ENCODE measurements around the gene COA5.

Gene COA5

GRCh38 chr2:98576666-98577312 lies 31.5 kb downstream of the COA5 start:
- no peak overlapping the region for H3K4me3 ChIP-seq (ENCODE audit: low read depth in 1 of 5, low read length in 5 of 5)
- H3K9ac ChIP-seq (ENCODE audit: low read length in 5 of 5): no peak overlapping the region
- H3K4me1 ChIP-seq (ENCODE audit: control insufficient read depth in 5 of 5, insufficient read depth in 5 of 5, low read length in 5 of 5): peaks cover 0 to 7% (median 0%) of the 10 kb centered on the region in 5 donors
- no peaks in the 10 kb centered on the region for H3K9me3 ChIP-seq (ENCODE audit: control insufficient read depth in 5 of 5, low read length in 5 of 5)
- H3K27me3 ChIP-seq (ENCODE audit: control insufficient read depth in 5 of 5, insufficient read depth in 4 of 5, low read length in 5 of 5): no peaks in the 10 kb centered on the region
- H3K36me3 ChIP-seq (ENCODE audit: control insufficient read depth in 5 of 5, insufficient read depth in 5 of 5, low read length in 5 of 5): peaks cover 4 to 95% (median 68%) of the 10 kb centered on the region in 5 donors
- H3K27ac ChIP-seq (ENCODE audit: low read depth, low read length): no peak overlapping the region

DNA sequence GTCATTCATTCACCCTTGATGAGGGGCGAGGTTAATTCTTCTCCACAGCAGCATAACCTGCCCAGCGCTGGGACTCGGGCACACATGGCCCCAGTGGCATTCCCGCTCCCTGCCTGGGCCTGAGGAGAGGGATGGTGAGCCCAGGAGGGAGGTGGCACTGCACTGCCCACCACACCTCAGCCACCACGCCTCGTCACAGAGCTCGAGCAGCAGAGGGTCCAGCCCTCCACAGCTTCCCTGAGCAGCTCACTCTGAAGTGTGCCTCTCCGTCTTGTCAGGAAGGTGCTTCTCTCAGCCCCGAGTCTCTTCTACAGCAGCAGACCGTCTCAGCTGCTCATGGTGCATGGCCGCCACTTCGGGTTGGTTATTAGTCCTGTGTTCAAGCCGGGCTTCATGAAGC lies 34.9 kb downstream of the COA5 start:
- Histone ChIP-seq H3K27ac (ENCODE audit: low read depth, low read length) (no peak overlapping the region), H3K36me3 (ENCODE audit: control insufficient read depth in 5 of 5, insufficient read depth in 5 of 5, low read length in 5 of 5) (peaks cover 4 to 99% (median 84%) of the 10 kb centered on the region in 5 donors)

GRCh38 chr2:98572676-98573075 lies 35.6 kb downstream of the COA5 start:
- no peak overlapping the region for H3K4me3 ChIP-seq (ENCODE audit: low read depth in 1 of 5, low read length in 5 of 5)
- H3K36me3 ChIP-seq (ENCODE audit: control insufficient read depth in 5 of 5, insufficient read depth in 5 of 5, low read length in 5 of 5): peaks cover 4 to 99% (median 84%) of the 10 kb centered on the region in 5 donors
- H3K9me3 ChIP-seq (ENCODE audit: control insufficient read depth in 5 of 5, low read length in 5 of 5): no peaks in the 10 kb centered on the region
- no peak overlapping the region for H3K9ac ChIP-seq (ENCODE audit: low read length in 5 of 5)
- peaks cover 0 to 2% (median 0%) of the 10 kb centered on the region in 5 donors for H3K4me1 ChIP-seq (ENCODE audit: control insufficient read depth in 5 of 5, insufficient read depth in 5 of 5, low read length in 5 of 5)
- no peaks in the 10 kb centered on the region for H3K27me3 ChIP-seq (ENCODE audit: control insufficient read depth in 5 of 5, insufficient read depth in 4 of 5, low read length in 5 of 5)
- no peak overlapping the region for H3K27ac ChIP-seq (ENCODE audit: low read depth, low read length)

More for the DNA sequence above, 34.9 kb downstream of the COA5 start:
- no peak overlapping the region for H3K9ac ChIP-seq (ENCODE audit: low read length in 5 of 5)
- no peaks in the 10 kb centered on the region for H3K27me3 ChIP-seq (ENCODE audit: control insufficient read depth in 5 of 5, insufficient read depth in 4 of 5, low read length in 5 of 5)
- H3K4me3 ChIP-seq (ENCODE audit: low read depth in 1 of 5, low read length in 5 of 5): no peak overlapping the region
- H3K4me1 ChIP-seq (ENCODE audit: control insufficient read depth in 5 of 5, insufficient read depth in 5 of 5, low read length in 5 of 5): no peaks in the 10 kb centered on the region
- no peaks in the 10 kb centered on the region for H3K9me3 ChIP-seq (ENCODE audit: control insufficient read depth in 5 of 5, low read length in 5 of 5)

DNA sequence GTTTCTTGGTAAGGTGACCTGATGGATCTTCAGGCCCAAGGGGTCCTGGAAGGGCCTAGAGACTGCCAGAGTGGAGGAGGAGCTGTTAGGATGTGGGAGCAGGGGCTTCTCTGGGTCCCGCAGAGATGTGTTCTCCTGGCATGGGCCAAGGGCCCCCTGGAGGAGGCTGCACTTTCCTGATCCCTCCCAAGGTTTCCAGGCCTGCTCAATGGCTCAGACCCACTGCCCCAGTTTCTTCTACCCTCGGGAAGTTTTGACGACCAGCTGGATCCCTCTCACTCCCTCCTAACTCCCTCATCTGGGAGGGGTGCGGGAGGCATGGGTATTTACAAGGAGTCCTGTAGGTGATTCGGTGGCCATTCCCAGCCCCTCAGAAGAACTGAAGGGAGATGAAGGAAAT lies 36.1 kb downstream of the COA5 start:
- Histone ChIP-seq H3K9ac (ENCODE audit: low read length in 5 of 5) (no peak overlapping the region), H3K27ac (ENCODE audit: low read depth, low read length) (no peak overlapping the region), H3K4me3 (ENCODE audit: low read depth in 1 of 5, low read length in 5 of 5) (no peak overlapping the region), H3K27me3 (ENCODE audit: control insufficient read depth in 5 of 5, insufficient read depth in 4 of 5, low read length in 5 of 5) (no peaks in the 10 kb centered on the region), H3K9me3 (ENCODE audit: control insufficient read depth in 5 of 5, low read length in 5 of 5) (no peaks in the 10 kb centered on the region), H3K36me3 (ENCODE audit: control insufficient read depth in 5 of 5, insufficient read depth in 5 of 5, low read length in 5 of 5) (peaks cover 3 to 99% (median 82%) of the 10 kb centered on the region in 5 donors), H3K4me1 (ENCODE audit: control insufficient read depth in 5 of 5, insufficient read depth in 5 of 5, low read length in 5 of 5) (peaks cover 0 to 7% (median 0%) of the 10 kb centered on the region in 5 donors)

DNA sequence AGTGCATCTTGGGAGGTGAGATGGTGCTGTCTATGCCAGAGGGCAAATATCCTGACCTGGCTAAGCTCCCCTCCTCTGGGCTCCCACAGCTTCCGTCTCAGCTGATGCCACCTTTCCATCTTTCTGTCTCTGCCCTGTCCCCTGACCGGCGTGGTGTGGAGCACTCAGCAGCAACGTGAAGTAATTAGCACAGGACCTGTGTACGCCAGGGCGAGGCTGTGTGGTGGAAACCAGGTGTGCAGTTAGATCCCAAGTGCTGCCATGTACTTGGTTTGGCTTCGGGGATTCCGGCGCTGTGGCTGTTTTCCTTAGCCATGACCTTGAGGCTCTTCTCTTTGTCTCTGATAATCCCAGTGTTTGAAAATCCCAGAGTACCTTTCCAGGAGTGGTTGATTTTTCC lies 36.5 kb downstream of the COA5 start:
- no peak overlapping the region for H3K9ac ChIP-seq (ENCODE audit: low read length in 5 of 5)
- no peaks in the 10 kb centered on the region for H3K27me3 ChIP-seq (ENCODE audit: control insufficient read depth in 5 of 5, insufficient read depth in 4 of 5, low read length in 5 of 5)
- H3K27ac ChIP-seq (ENCODE audit: low read depth, low read length): no peak overlapping the region
- no peaks in the 10 kb centered on the region for H3K9me3 ChIP-seq (ENCODE audit: control insufficient read depth in 5 of 5, low read length in 5 of 5)
- peaks cover 3 to 99% (median 82%) of the 10 kb centered on the region in 5 donors for H3K36me3 ChIP-seq (ENCODE audit: control insufficient read depth in 5 of 5, insufficient read depth in 5 of 5, low read length in 5 of 5)
- no peak overlapping the region for H3K4me3 ChIP-seq (ENCODE audit: low read depth in 1 of 5, low read length in 5 of 5)
- peaks cover 0 to 10% (median 0%) of the 10 kb centered on the region in 5 donors for H3K4me1 ChIP-seq (ENCODE audit: control insufficient read depth in 5 of 5, insufficient read depth in 5 of 5, low read length in 5 of 5)

DNA sequence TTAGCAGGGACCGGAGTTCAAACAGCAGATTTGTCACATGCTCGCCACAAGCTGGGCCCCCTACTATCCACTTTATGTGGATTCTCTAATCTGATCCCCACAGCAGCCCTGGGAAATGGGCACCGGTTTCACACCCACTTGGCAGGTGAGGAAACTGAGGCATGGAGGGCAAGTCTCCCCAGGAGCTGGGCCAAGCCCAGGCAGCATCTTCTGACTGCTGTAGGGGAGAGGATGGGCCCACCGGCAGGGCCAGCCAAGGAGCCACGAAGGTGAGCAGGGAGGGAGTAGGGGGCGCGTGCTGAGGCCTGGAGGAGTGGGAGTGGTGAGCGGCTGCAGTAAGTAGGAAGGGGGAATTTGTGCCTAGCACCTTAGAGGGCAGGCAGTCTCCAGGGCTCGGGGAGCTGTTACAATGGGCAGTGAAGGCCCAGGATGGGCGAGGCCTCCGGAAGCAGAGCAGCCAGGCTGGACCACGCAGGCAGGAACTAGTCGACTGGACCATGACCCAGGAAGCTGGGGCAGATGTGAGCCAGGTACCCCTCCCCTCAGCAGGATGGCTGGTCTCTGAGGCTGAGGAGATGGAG lies 37.1 kb downstream of the COA5 start:
- Histone ChIP-seq H3K4me3 (ENCODE audit: low read depth in 1 of 5, low read length in 5 of 5) (no peak overlapping the region), H3K9ac (ENCODE audit: low read length in 5 of 5) (no peak overlapping the region), H3K27ac (ENCODE audit: low read depth, low read length) (no peak overlapping the region), H3K27me3 (ENCODE audit: control insufficient read depth in 5 of 5, insufficient read depth in 4 of 5, low read length in 5 of 5) (no peaks in the 10 kb centered on the region), H3K9me3 (ENCODE audit: control insufficient read depth in 5 of 5, low read length in 5 of 5) (no peaks in the 10 kb centered on the region), H3K4me1 (ENCODE audit: control insufficient read depth in 5 of 5, insufficient read depth in 5 of 5, low read length in 5 of 5) (peaks cover 0 to 15% (median 0%) of the 10 kb centered on the region in 5 donors), H3K36me3 (ENCODE audit: control insufficient read depth in 5 of 5, insufficient read depth in 5 of 5, low read length in 5 of 5) (peaks cover 3 to 99% (median 84%) of the 10 kb centered on the region in 5 donors)

GRCh38 chr2:98570356-98570755 lies 38.0 kb downstream of the COA5 start:
- peaks cover 3 to 100% (median 88%) of the 10 kb centered on the region in 5 donors for H3K36me3 ChIP-seq (ENCODE audit: control insufficient read depth in 5 of 5, insufficient read depth in 5 of 5, low read length in 5 of 5)
- H3K9ac ChIP-seq (ENCODE audit: low read length in 5 of 5): no peak overlapping the region

DNA sequence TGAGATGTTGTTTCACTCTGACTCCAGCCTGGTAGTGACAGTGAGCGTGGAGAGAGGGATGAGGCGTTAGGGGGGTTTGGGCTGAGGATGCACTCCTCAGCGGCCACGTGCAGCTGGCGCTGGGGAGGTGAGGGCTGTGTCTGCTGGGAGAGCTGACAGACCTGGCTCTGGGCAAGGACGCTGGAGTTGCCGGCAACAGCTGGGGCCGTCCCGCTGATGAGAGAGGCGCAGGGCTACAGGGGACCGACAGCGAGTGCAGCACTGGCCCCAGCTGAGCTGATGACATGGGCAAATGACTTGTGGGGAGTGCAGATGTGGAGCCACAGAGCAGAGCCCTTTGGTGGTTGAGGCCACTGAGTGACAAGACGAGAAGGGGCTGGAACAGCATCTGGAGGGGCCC lies 38.4 kb downstream of the COA5 start:
- Histone ChIP-seq H3K27ac (ENCODE audit: low read depth, low read length) (no peak overlapping the region), H3K9ac (ENCODE audit: low read length in 5 of 5) (no peak overlapping the region), H3K4me1 (ENCODE audit: control insufficient read depth in 5 of 5, insufficient read depth in 5 of 5, low read length in 5 of 5) (peaks cover 0 to 28% (median 4%) of the 10 kb centered on the region in 5 donors), H3K4me3 (ENCODE audit: low read depth in 1 of 5, low read length in 5 of 5) (no peak overlapping the region), H3K27me3 (ENCODE audit: control insufficient read depth in 5 of 5, insufficient read depth in 4 of 5, low read length in 5 of 5) (no peaks in the 10 kb centered on the region), H3K9me3 (ENCODE audit: control insufficient read depth in 5 of 5, low read length in 5 of 5) (no peaks in the 10 kb centered on the region), H3K36me3 (ENCODE audit: control insufficient read depth in 5 of 5, insufficient read depth in 5 of 5, low read length in 5 of 5) (peaks cover 3 to 100% (median 89%) of the 10 kb centered on the region in 5 donors)

More at GRCh38 chr2:98570356-98570755, 38.0 kb downstream of the COA5 start:
- Histone ChIP-seq H3K4me1 (ENCODE audit: control insufficient read depth in 5 of 5, insufficient read depth in 5 of 5, low read length in 5 of 5) (peaks cover 0 to 24% (median 2%) of the 10 kb centered on the region in 5 donors), H3K27me3 (ENCODE audit: control insufficient read depth in 5 of 5, insufficient read depth in 4 of 5, low read length in 5 of 5) (no peaks in the 10 kb centered on the region), H3K27ac (ENCODE audit: low read depth, low read length) (no peak overlapping the region), H3K4me3 (ENCODE audit: low read depth in 1 of 5, low read length in 5 of 5) (no peak overlapping the region), H3K9me3 (ENCODE audit: control insufficient read depth in 5 of 5, low read length in 5 of 5) (no peaks in the 10 kb centered on the region)

- H3K4me3 ChIP-seq (ENCODE audit: low read depth in 1 of 5, low read length in 5 of 5): no peak overlapping the region
- no peaks in the 10 kb centered on the region for H3K27me3 ChIP-seq (ENCODE audit: control insufficient read depth in 5 of 5, insufficient read depth in 4 of 5, low read length in 5 of 5)
- peaks cover 3 to 100% (median 93%) of the 10 kb centered on the region in 5 donors for H3K36me3 ChIP-seq (ENCODE audit: control insufficient read depth in 5 of 5, insufficient read depth in 5 of 5, low read length in 5 of 5)
- no peak overlapping the region for H3K9ac ChIP-seq (ENCODE audit: low read length in 5 of 5)
- no peak overlapping the region for H3K27ac ChIP-seq (ENCODE audit: low read depth, low read length)
- no peaks in the 10 kb centered on the region for H3K9me3 ChIP-seq (ENCODE audit: control insufficient read depth in 5 of 5, low read length in 5 of 5)
- peaks cover 0 to 34% (median 8%) of the 10 kb centered on the region in 5 donors for H3K4me1 ChIP-seq (ENCODE audit: control insufficient read depth in 5 of 5, insufficient read depth in 5 of 5, low read length in 5 of 5)
Observed at GRCh38 chr2:98569197-98569793, 39.0 kb downstream of the COA5 start.

Measured in subcutaneous abdominal adipose tissue (tissue), 5 donors.